ENCODE results near the gene RAB19.
"Not testable (repeated sequence)": the region's sequence is repeated elsewhere in the genome, so short reads cannot be mapped to it uniquely, and the experiment has no call there.

Gene RAB19

GRCh38 chr7:140402178-140402835 lies 1.6 kb upstream of the RAB19 start:
- FAIRE-seq, result no peak

- no peak for FAIRE-seq
Observed at GRCh38 chr7:140404565-140405065, 757 bp downstream of the RAB19 start.

GRCh38 chr7:140415361-140415760 lies 11.5 kb downstream of the RAB19 start:
- no peak for FAIRE-seq

GRCh38 chr7:140415816-140416215 lies 12.0 kb downstream of the RAB19 start:
- not testable (repeated sequence) for FAIRE-seq

GRCh38 chr7:140416560-140416959 lies 12.7 kb downstream of the RAB19 start:
- no peak for FAIRE-seq

GRCh38 chr7:140417456-140418155 lies 13.7 kb downstream of the RAB19 start:
- no peak for FAIRE-seq

DNA sequence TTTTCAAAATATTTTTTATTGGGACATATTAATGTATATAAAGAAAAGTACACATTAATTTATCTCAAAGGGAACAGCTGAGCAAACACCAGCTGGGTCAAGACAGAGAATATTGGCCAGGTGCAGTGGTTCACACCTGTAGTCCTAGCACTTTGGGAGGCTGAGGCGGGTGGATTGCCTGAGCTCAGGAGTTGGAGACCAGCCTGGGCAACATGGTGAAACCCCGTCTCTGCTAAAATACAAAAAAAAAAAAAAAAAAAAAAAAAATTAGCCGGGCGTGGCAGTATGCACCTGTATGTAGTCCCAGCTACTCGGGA lies 14.3 kb downstream of the RAB19 start:
- not testable (repeated sequence) for FAIRE-seq

GRCh38 chr7:140418653-140419052 lies 14.8 kb downstream of the RAB19 start:
- no peak for FAIRE-seq

DNA sequence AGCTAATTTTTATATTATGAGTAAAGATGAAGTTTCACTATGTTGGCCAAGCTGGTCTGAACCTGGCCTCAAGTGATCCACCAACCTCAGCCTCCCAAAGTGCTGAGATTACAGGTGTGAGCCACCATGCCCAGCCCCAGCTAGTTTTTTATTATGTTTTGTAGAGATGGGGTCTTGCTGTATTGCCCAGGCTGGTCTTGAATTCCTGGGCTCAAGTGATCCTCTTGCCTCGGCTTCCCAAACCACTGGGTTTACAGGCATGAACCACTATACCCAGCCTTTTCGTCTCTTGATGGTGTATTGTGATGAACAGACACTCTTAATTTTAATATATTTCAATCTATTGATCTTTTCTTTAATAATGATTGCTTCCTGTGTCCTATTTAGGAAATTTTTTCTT lies 17.7 kb downstream of the RAB19 start:
- FAIRE-seq, result no peak

- FAIRE-seq, result no peak
Observed at GRCh38 chr7:140423501-140423900, 19.6 kb downstream of the RAB19 start.

GRCh38 chr7:140425718-140426117 lies 21.9 kb downstream of the RAB19 start:
- FAIRE-seq, result no peak

DNA sequence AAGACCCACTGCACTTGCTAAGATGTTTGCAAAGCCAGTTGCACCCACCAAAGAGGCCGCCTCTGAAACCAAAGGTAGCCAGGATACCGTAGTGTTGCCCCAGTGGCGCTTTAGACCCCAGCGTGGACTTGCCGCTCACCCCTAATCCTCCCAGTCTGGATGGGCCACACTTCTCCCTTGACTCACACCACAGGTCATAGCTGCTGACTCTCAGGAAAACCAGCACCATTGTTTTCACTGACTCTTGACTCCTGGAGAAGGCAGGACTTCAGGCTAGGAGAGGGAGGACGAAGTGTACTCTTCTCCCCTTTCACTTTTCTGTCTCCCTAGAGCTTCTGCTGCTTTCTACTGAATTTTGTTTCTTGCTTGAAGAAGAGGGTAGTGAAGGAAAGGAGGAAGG lies 22.3 kb downstream of the RAB19 start:
- no peak for FAIRE-seq

DNA sequence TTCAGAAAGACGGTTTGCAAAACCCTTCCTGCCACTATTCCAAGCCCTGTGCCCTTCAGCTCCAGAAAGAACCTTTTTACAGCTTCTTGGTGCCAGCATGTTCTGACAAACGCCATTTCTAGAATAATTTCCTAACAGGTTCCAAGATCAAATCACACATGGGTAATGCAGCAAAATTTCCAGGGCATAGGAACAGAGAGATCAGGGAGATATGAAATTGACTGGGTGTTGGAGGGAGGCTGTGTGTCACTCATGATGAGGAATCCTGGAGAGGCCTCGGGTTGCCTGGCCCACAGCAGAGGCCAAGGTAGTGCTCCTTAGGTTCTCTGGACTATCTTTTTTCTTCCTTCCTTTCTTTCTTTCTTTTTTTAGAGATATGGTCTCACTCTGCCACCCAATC lies 29.5 kb downstream of the RAB19 start:
- FAIRE-seq, result no peak

- FAIRE-seq, result no peak
Observed at GRCh38 chr7:140435252-140435895, 31.5 kb downstream of the RAB19 start.

- no peak for FAIRE-seq
Observed at GRCh38 chr7:140439359-140439758, 35.5 kb downstream of the RAB19 start.

GRCh38 chr7:140440593-140440992 lies 36.7 kb downstream of the RAB19 start:
- no peak for FAIRE-seq

GRCh38 chr7:140441519-140441918 lies 37.7 kb downstream of the RAB19 start:
- FAIRE-seq, result no peak

DNA sequence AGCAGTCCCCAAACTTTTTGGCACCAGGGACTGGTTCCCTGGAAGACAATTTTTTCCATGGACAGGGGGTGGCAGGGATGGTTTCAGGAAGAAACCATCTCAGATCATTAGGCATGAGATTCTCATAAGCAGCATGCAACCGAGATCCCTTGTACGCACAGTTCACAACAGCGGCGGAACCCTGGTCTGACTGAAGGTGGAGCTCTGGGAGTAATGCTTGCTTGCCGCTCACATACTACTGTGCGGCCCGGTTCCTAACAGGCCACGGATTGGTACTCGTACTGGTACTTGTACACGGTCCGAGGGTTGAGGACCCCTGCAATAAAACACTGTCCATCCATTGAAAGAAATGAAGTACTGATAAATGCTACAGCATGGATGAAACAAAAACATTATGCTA lies 42.6 kb downstream of the RAB19 start:
- no peak for FAIRE-seq

GRCh38 chr7:140447841-140448240 lies 44.0 kb downstream of the RAB19 start:
- FAIRE-seq, result no peak

GRCh38 chr7:140448781-140449480 lies 45.1 kb downstream of the RAB19 start:
- no peak for FAIRE-seq

DNA sequence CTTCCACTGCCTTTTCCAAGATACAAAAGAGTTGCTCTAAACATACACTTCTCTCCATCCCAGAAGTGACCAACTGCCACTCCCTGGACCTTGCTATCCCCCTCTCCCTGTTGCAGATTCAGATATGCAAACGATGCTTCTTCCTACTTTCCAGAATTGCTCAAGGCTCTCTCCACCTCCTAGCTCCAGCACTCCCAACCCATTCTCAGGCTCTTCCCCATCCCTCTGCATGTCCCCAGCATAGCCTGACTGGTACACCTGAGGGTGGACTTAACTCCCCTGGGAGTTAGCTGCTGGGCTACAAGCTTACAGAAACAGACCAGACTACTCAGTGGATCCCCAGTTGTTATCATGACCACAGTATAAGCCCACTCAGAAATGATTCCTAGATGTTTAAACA lies 47.9 kb downstream of the RAB19 start:
- FAIRE-seq, result no peak

DNA sequence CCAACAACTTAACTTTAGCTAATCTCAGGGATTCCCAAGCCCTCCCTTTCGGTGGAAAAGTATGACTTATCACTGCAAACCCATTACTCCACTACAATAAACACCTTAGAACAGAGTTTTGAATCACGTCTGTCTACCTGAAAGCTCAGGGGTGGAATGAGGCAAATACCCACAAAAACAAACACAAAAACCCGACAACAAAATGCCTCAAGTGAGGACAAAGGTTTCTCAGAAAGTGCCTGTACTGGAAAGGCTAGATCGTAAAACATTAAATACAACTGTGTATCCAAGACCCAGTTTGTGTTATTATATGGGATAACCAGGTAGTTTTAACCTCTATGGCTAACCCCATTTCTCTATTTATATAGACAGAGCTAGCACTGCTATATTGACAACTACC lies 49.4 kb downstream of the RAB19 start:
- no peak for FAIRE-seq
